Mesendoderm (in vitro differentiated cells): Measurements from ENCODE around the gene SPTBN4.
A peak's percentile ranks its signal among the peaks of the same experiment; 100 is the strongest.
"Not testable (repeated sequence)": the region's sequence is repeated elsewhere in the genome, so short reads cannot be mapped to it uniquely, and the experiment has no call there.

Experiments
- DNase-seq: peaks from one replicate; pipeline ENCODE4 v3.0.0; 2013
- H2AK5ac ChIP-seq: 2 replicates; pipeline ENCODE4 v1.6.1; 2013; ENCODE audit warnings: low read length, inconsistent platforms
- H2BK120ac ChIP-seq: 2 replicates; pipeline ENCODE4 v1.6.1; 2013; ENCODE audit warnings: low read depth, mild to moderate bottlenecking, low read length, moderate library complexity, mixed read lengths
- H2BK15ac ChIP-seq: replicated peaks from 2 replicates; pipeline ENCODE4 v1.6.1; 2013; ENCODE audit warnings: low read depth, mild to moderate bottlenecking, moderate library complexity
- H2BK5ac ChIP-seq: 2 replicates; pipeline ENCODE4 v1.6.1; 2013; ENCODE audit warnings: low read length, inconsistent platforms
- H3K18ac ChIP-seq: 2 replicates; pipeline ENCODE4 v1.6.1; 2013; ENCODE audit warnings: mild to moderate bottlenecking, low read length, mixed read lengths
- H3K23ac ChIP-seq: one replicate; pipeline ENCODE4 v1.6.1; 2013; ENCODE audit warnings: low read length
- H3K27ac ChIP-seq: 2 replicates; pipeline ENCODE4 v1.5.1; 2013; ENCODE audit warnings: low read depth, mild to moderate bottlenecking, inconsistent platforms, low read length, moderate library complexity
- H3K27me3 ChIP-seq: 2 replicates; pipeline ENCODE4 v1.6.1; 2013; ENCODE audit warnings: low read length, control low read depth, mild to moderate bottlenecking, inconsistent platforms; ENCODE audit not compliant: insufficient read depth, poor library complexity
- H3K36me3 ChIP-seq: 2 replicates; pipeline ENCODE4 v1.6.1; 2013; ENCODE audit warnings: low read length, inconsistent platforms; ENCODE audit not compliant: control insufficient read depth, insufficient read depth
- H3K4ac ChIP-seq: one replicate; pipeline ENCODE4 v1.6.1; 2013; ENCODE audit warnings: low read depth, mild to moderate bottlenecking, low read length, moderate library complexity
- H3K4me1 ChIP-seq: 2 replicates; pipeline ENCODE4 v1.6.1; 2013; ENCODE audit warnings: low read depth, low read length, inconsistent platforms; ENCODE audit not compliant: control insufficient read depth
- H3K4me2 ChIP-seq: 2 replicates; pipeline ENCODE4 v1.6.1; 2013; ENCODE audit warnings: low read length
- H3K4me3 ChIP-seq: 2 replicates; pipeline ENCODE4 v1.5.1; 2013; ENCODE audit warnings: mild to moderate bottlenecking, low read length
- H3K56ac ChIP-seq: one replicate; pipeline ENCODE4 v1.6.1; 2013; ENCODE audit warnings: low read length
- H3K79me1 ChIP-seq: 2 replicates; pipeline ENCODE4 v1.6.1; 2013; ENCODE audit warnings: low read length, inconsistent platforms
- H3K79me2 ChIP-seq: 2 replicates; pipeline ENCODE4 v1.6.1; 2013; ENCODE audit warnings: mild to moderate bottlenecking, low read length; ENCODE audit not compliant: control insufficient read depth, insufficient read depth
- H3K9ac ChIP-seq: 2 replicates; pipeline ENCODE4 v1.6.1; 2013; ENCODE audit warnings: low read length, inconsistent platforms
- H4K5ac ChIP-seq: one replicate; pipeline ENCODE4 v1.6.1; 2013; ENCODE audit warnings: low read length
- H4K8ac ChIP-seq: one replicate; pipeline ENCODE4 v1.6.1; 2013; ENCODE audit warnings: low read depth, mild to moderate bottlenecking, control low read depth, low read length, moderate library complexity
- WGBS: extraction: QIAGEN DNeasy Blood & Tissue Kit; methylation state at CpG from one replicate; pipeline ENCODE4 v1.1.7; 2013; ENCODE audit warnings: low lambda C conversion rate, missing lambda C conversion rate; ENCODE audit not compliant: insufficient coverage; ENCODE audit errors: extremely low coverage; 5-methylcytosine and 5-hydroxymethylcytosine counted together

Gene SPTBN4

DNA sequence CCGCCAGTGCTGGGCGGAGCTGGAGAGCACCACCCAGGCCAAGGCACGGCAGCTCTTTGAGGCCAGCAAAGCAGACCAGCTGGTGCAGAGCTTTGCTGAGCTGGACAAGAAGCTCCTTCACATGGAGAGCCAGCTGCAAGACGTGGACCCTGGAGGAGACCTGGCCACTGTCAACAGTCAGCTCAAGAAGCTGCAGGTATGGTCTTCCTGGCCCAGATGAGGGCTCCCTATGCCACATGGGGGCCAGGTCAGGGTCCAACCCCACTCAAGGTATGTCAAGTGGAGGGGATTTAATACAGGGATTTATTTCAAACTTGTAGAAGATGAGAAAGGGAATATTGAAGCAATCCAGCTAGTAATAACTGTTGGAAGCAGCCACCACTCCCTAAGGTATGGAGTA, 67.3 kb downstream of the SPTBN4 start:
- H4K5ac ChIP-seq, result no peak overlapping the region
- no peaks in the 10 kb centered on the region for H3K79me2 ChIP-seq
- no peak overlapping the region for H3K4me3 ChIP-seq
- no peak overlapping the region for H3K4ac ChIP-seq
- no peak overlapping the region for H2BK15ac ChIP-seq
- no peak overlapping the region for H3K4me2 ChIP-seq
- no peak overlapping the region for H3K56ac ChIP-seq
- H3K9ac ChIP-seq, result no peak overlapping the region
- no peak overlapping the region for H2BK120ac ChIP-seq
- peaks cover 2% of the 10 kb centered on the region for H3K4me1 ChIP-seq
- no peak overlapping the region for H2AK5ac ChIP-seq
- no peak overlapping the region for H3K27ac ChIP-seq
- WGBS, result no CpG with 5 or more reads among the region's 4 CpGs
- H3K27me3 ChIP-seq, result no peaks in the 10 kb centered on the region
- no peak overlapping the region for H2BK5ac ChIP-seq
- H3K18ac ChIP-seq, result no peak overlapping the region
- DNase-seq, result no peak
- no peaks in the 10 kb centered on the region for H3K79me1 ChIP-seq
- H3K23ac ChIP-seq, result no peak overlapping the region
- no peak overlapping the region for H4K8ac ChIP-seq
- no peaks in the 10 kb centered on the region for H3K36me3 ChIP-seq

GRCh38 chr19:40539070-40539469, 72.3 kb downstream of the SPTBN4 start:
- peak; percentile 39 for DNase-seq
- H3K4ac ChIP-seq, result no peak overlapping the region
- no peaks in the 10 kb centered on the region for H3K4me1 ChIP-seq
- H3K23ac ChIP-seq, result no peak overlapping the region
- no peak overlapping the region for H3K9ac ChIP-seq
- no peak overlapping the region for H3K27ac ChIP-seq
- H3K56ac ChIP-seq, result no peak overlapping the region
- no peak overlapping the region for H2BK5ac ChIP-seq
- no peak overlapping the region for H2BK120ac ChIP-seq
- no peak overlapping the region for H2BK15ac ChIP-seq
- no peak overlapping the region for H3K4me2 ChIP-seq
- no peaks in the 10 kb centered on the region for H3K27me3 ChIP-seq
- no peak overlapping the region for H2AK5ac ChIP-seq
- no peaks in the 10 kb centered on the region for H3K79me2 ChIP-seq
- H4K8ac ChIP-seq, result no peak overlapping the region
- H3K36me3 ChIP-seq, result no peaks in the 10 kb centered on the region
- no CpG with 5 or more reads among the region's 4 CpGs for WGBS
- H3K4me3 ChIP-seq, result no peak overlapping the region
- H3K18ac ChIP-seq, result no peak overlapping the region
- H4K5ac ChIP-seq, result no peak overlapping the region
- H3K79me1 ChIP-seq, result no peaks in the 10 kb centered on the region

DNA sequence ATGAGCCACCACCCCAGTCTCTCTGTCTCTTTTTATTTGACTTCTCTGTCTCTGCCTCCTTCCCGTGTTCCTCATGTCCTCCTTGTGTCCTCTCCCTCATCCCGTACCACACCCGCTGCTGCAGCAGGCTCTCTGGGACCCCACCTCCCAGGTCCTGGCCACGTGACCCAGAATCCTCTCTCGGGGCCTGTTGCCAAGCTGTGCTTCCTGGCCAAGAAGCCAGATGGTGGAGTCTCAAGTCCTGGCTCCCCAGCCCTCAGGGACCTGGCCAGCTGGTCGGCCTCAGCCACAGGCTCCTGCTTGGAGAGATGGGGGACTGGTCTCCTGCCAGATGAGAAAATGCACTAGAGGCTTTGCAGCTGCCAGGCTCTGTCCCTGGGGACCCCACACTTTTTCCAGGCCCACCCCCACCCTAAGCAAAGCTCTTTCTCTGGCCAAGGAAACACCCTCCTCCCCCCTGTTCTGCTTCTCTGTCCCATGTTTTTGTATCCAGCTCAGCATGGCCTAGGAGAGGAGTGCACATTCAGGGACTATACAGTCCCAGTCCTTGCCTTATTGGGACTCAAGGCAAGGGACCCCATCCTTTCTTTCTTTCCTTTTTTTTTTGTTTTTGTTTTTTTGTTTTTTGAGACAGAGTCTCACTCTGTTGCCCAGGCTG, 75.5 kb downstream of the SPTBN4 start:
- no peak overlapping the region for H3K27ac ChIP-seq
- no peak overlapping the region for H4K8ac ChIP-seq
- H3K4me1 ChIP-seq, result no peaks in the 10 kb centered on the region
- H2BK15ac ChIP-seq, result no peak overlapping the region
- H2BK120ac ChIP-seq, result no peak overlapping the region
- DNase-seq, result no peak
- H3K79me2 ChIP-seq, result no peaks in the 10 kb centered on the region
- H2BK5ac ChIP-seq, result no peak overlapping the region
- H3K4me3 ChIP-seq, result no peak overlapping the region
- no peak overlapping the region for H3K23ac ChIP-seq
- H3K4me2 ChIP-seq, result no peak overlapping the region
- H2AK5ac ChIP-seq, result no peak overlapping the region
- H3K18ac ChIP-seq, result no peak overlapping the region
- H3K36me3 ChIP-seq, result no peaks in the 10 kb centered on the region
- H3K27me3 ChIP-seq, result no peaks in the 10 kb centered on the region
- WGBS, result no CpG with 5 or more reads among the region's 6 CpGs
- no peak overlapping the region for H4K5ac ChIP-seq
- no peak overlapping the region for H3K4ac ChIP-seq
- no peak overlapping the region for H3K56ac ChIP-seq
- no peak overlapping the region for H3K9ac ChIP-seq
- H3K79me1 ChIP-seq, result no peaks in the 10 kb centered on the region

DNA sequence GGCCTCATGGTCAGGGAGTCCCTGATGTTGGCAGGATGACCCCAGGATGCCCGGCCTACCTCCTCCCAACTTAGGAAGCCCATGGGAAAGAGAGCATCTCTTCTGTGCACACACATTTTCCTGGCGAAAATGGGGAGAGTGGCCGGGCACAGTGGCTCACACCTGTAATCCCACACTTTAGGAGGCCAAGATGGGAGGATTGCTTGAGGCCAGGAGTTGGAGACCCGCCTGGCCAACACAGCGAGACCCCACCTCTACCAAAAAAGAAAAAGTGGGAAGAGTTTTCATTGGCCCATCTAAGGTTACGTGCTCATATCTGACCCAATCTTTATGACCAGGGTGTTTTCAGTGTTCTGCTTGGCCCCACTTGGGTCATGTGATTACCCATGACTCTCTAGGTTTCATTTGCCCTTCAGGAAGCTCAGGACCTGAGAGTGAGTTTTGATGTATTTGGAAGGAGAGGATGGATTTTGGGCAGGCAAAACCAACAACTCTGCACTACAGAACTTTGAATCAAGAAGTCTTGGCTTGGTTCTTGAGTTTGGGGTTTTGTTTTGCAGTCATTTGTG, 76.3 kb downstream of the SPTBN4 start:
- H3K4ac ChIP-seq, result no peak overlapping the region
- no peak overlapping the region for H2BK5ac ChIP-seq
- no peaks in the 10 kb centered on the region for H3K4me1 ChIP-seq
- H3K79me2 ChIP-seq, result no peaks in the 10 kb centered on the region
- WGBS, result no CpG with 5 or more reads among the region's 6 CpGs
- no peak overlapping the region for H4K5ac ChIP-seq
- no peak overlapping the region for H2BK120ac ChIP-seq
- no peak overlapping the region for H4K8ac ChIP-seq
- no peak overlapping the region for H3K9ac ChIP-seq
- H3K56ac ChIP-seq, result no peak overlapping the region
- H3K79me1 ChIP-seq, result no peaks in the 10 kb centered on the region
- H3K27ac ChIP-seq, result no peak overlapping the region
- no peak overlapping the region for H3K23ac ChIP-seq
- DNase-seq, result no peak
- H3K18ac ChIP-seq, result no peak overlapping the region
- H3K4me3 ChIP-seq, result no peak overlapping the region
- no peaks in the 10 kb centered on the region for H3K27me3 ChIP-seq
- no peak overlapping the region for H2BK15ac ChIP-seq
- no peak overlapping the region for H2AK5ac ChIP-seq
- H3K4me2 ChIP-seq, result no peak overlapping the region
- H3K36me3 ChIP-seq, result no peaks in the 10 kb centered on the region

- H4K8ac ChIP-seq, H3K18ac ChIP-seq, H3K27me3 ChIP-seq, H3K4me1 ChIP-seq, H3K56ac ChIP-seq, DNase-seq, H2BK120ac ChIP-seq, H4K5ac ChIP-seq, H2AK5ac ChIP-seq, H3K4ac ChIP-seq, H2BK15ac ChIP-seq, H2BK5ac ChIP-seq, H3K36me3 ChIP-seq, H3K27ac ChIP-seq, H3K4me2 ChIP-seq, H3K79me2 ChIP-seq, H3K4me3 ChIP-seq, H3K79me1 ChIP-seq, H3K9ac ChIP-seq, H3K23ac ChIP-seq: not testable (repeated sequence)
- WGBS, result no CpG with 5 or more reads among the region's 3 CpGs
Measured at GRCh38 chr19:40546153-40546841, 79.5 kb downstream of the SPTBN4 start.
